NB4 (cell line): ENCODE data around the gene RAB40C.

Experiments
- CTCF ChIP-seq: IDR thresholded peaks from one replicate; pipeline ENCODE4 v1.5.1; 2012; ENCODE audit warnings: low read depth, low read length
- POLR2A ChIP-seq: IDR thresholded peaks from 2 replicates; pipeline ENCODE4 v1.6.1; 2011; ENCODE audit warnings: mild to moderate bottlenecking; ENCODE audit not compliant: insufficient read length; ENCODE audit errors: extremely low read depth

- TF ChIP-seq POLR2A (no peak), CTCF (no peak)
These were observed 41.0 kb downstream of the RAB40C start, which contains the start of gene WFIKKN1 for GRCh38 chr16:630815-631405.
